ENCODE measurements around the gene TMEM40.

TMEM40 gene

DNA sequence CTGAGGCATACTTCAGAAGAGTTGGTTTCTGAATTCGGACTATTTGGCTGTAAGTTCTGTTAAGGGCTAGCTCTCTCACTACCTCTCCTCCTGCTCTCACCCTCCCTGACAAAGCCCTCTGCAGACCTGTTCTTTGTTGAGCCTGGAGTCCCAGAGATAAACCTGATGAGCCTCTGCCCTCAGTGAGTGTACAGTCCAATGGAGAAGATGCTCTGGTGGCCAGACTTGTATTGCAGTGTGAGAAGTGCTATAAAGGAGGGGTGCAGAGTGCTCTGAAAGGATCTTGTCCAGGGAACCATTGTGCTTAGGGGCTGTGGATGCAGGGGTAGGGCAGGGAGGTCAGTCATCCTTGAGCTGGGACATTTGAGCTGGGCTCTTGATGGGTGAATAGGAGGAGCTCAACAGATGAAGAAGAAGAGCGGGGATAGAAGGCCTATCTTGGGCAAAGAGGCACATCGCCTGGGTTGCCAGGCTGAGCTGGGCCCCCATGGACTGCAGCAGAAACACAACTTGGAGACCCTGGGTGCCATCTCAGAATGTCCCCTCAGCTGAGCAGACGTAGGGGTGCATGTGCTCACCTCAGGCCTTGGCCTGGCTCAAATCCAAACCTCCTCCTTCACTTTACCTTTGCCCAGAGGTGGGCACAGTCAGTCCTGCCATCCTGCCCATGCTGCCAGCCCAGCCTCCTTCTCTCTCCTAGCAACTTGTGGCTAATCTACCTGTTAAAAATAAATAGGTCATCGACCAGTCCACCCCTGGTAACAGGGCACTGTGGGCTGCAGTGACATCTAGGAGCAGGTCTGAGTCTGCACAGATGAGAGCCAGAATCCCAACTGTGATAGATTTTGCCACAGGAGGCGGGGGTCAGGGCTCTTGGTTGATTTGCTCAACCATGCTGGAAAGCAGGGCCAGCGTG lies 40.7 kb upstream of the TMEM40 start:
- peaks cover 0 to 6% of the 10 kb centered on the region in 2 experiments for H3K4me1 ChIP-seq (ENCODE audit: control insufficient read depth in 1 of 2, insufficient read depth in 1 of 2, low read depth in 1 of 2, low read length in 1 of 2)
- no peak overlapping the region for H3K4me3 ChIP-seq (ENCODE audit: low read depth in 1 of 2, low read length in 1 of 2)
- H3K27me3 ChIP-seq = peaks cover 45% of the 10 kb centered on the region
- H3K36me3 ChIP-seq = no peaks in the 10 kb centered on the region
- H3K27ac ChIP-seq = no peak overlapping the region
- TF ChIP-seq, protein P1, sequence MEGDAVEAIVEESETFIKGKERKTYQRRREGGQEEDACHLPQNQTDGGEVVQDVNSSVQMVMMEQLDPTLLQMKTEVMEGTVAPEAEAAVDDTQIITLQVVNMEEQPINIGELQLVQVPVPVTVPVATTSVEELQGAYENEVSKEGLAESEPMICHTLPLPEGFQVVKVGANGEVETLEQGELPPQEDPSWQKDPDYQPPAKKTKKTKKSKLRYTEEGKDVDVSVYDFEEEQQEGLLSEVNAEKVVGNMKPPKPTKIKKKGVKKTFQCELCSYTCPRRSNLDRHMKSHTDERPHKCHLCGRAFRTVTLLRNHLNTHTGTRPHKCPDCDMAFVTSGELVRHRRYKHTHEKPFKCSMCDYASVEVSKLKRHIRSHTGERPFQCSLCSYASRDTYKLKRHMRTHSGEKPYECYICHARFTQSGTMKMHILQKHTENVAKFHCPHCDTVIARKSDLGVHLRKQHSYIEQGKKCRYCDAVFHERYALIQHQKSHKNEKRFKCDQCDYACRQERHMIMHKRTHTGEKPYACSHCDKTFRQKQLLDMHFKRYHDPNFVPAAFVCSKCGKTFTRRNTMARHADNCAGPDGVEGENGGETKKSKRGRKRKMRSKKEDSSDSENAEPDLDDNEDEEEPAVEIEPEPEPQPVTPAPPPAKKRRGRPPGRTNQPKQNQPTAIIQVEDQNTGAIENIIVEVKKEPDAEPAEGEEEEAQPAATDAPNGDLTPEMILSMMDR (IDR thresholded peaks at IDR 0.05) = no peak
- no peaks in the 10 kb centered on the region for H3K9me3 ChIP-seq

DNA sequence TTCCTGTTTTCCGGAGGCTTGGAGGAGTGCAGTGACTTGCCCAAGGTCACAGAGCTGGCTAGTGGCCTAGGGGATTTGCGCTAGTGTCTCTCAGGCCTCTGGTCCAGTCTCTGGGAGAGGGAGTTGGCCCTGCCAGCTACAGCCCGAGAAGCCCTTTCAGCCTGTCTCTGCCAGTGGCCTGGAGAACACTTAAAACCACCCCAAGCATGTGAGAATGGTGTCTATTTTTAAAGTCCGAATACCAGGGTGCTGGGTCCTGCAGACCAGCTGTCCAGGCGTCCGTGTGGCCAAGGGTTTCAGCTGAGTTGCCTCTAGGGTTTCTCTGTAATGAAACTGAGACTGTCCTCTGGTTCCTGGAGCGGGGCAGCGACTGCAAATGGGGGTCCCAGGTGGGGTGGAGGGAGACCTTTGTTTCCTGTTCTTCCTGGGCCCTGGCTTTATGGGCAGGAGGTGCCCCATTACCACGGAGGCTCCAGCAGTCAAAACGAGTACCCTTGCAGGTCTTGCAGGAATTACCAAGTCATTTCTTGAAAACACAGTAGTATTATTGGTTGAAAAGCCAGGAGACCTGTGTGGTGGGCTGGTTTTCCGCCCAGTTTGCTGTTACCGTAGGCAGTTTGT lies 39.6 kb upstream of the TMEM40 start:
- TF ChIP-seq, protein P1 (IDR thresholded peaks at IDR 0.05) = no peak
- peaks cover 0 to 6% of the 10 kb centered on the region in 2 experiments for H3K4me1 ChIP-seq (ENCODE audit: control insufficient read depth in 1 of 2, insufficient read depth in 1 of 2, low read depth in 1 of 2, low read length in 1 of 2)

DNA sequence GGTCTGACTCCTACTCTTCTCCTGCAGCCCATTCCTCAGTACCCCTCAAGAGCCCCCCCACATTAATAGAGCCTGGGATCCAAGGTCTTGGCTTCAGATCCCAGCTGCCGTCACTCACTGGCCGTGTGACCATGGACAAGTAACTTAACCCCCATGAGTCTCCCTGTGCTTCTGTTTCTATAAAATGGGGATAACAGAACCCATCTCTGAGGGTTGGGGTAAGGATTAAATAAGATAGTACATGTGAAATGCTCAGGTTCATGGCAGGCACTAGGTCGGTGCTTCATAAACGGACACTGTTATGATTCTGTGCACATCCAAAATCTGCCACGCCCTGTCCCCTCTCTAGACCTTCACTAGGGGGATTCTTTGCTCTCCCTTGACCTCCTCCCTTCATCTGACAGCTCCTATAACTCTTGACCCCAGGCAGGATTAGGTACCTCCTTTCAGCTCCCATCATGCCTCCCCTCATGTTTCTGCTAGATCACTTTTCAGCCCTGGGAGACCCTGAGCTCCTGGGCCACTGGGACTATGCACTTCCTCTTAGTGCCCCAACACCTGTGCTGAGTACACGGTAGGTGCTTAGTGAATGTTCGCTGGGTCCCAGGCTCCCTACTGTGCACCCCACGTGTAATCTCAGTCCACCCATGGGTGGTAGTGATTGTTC lies 39.0 kb upstream of the TMEM40 start:
- H3K27ac ChIP-seq = no peak overlapping the region
- no peaks in the 10 kb centered on the region for H3K9me3 ChIP-seq
- peaks cover 0 to 6% of the 10 kb centered on the region in 2 experiments for H3K4me1 ChIP-seq (ENCODE audit: control insufficient read depth in 1 of 2, insufficient read depth in 1 of 2, low read depth in 1 of 2, low read length in 1 of 2)
- TF ChIP-seq, protein P1 (IDR thresholded peaks at IDR 0.05) = no peak
- no peaks in the 10 kb centered on the region for H3K36me3 ChIP-seq
- peaks cover 58% of the 10 kb centered on the region for H3K27me3 ChIP-seq
- no peak overlapping the region for H3K4me3 ChIP-seq (ENCODE audit: low read depth in 1 of 2, low read length in 1 of 2)

More for the DNA sequence above, 39.6 kb upstream of the TMEM40 start:
- Histone ChIP-seq H3K4me3 (ENCODE audit: low read depth in 1 of 2, low read length in 1 of 2) (no peak overlapping the region), H3K9me3 (no peaks in the 10 kb centered on the region), H3K27ac (no peak overlapping the region), H3K27me3 (peaks cover 56% of the 10 kb centered on the region), H3K36me3 (no peaks in the 10 kb centered on the region)

DNA sequence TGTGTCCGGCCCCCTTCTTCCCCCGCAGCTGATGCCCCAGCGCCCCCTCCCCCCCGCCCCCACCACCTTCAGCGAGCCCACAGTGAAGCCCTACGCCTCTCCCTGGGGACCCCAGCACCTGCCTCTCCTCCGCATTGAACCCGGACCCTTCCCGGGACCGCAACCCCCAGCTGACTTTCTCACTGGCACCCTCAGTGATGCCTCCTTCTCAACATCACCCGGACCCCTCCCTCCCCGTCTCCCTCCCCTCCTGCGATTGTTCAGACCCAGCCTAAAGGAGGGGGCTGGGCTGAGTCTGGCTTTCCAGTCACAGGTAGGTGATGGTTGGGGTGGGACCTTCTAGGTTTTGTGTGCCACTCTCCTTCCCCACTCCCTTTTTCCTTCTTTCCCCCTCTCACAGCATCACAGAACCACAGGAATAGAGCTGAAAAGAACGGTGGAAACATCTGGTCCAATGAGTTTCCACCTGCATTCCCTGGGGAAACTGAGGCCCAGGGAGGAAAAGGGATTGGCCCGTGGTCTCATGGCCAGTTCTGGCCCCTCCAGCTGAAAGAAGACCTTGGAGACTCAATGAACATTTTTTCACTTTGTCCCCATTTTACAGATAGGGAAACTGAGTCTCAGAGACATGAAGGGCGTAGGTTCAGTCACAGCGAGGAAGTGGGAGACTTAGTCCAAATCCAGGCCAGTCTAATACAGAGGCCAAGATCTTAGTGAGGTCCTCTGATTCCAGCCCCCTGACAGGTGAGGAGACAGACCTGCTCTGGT lies 38.2 kb upstream of the TMEM40 start:
- Histone ChIP-seq H3K27ac (no peak overlapping the region), H3K4me1 (ENCODE audit: control insufficient read depth in 1 of 2, insufficient read depth in 1 of 2, low read depth in 1 of 2, low read length in 1 of 2) (peaks cover 0 to 6% of the 10 kb centered on the region in 2 experiments), H3K4me3 (ENCODE audit: low read depth in 1 of 2, low read length in 1 of 2) (no peak overlapping the region)

More for the DNA sequence above, 38.2 kb upstream of the TMEM40 start:
- H3K27me3 ChIP-seq = peaks cover 62% of the 10 kb centered on the region
- H3K36me3 ChIP-seq = no peaks in the 10 kb centered on the region
- no peaks in the 10 kb centered on the region for H3K9me3 ChIP-seq
- TF ChIP-seq, protein P1 (IDR thresholded peaks at IDR 0.05) = no peak
